GM12872 (cell line): ENCODE data around the gene ASCC1.

Experiments used
- CTCF ChIP-seq: IDR thresholded peaks from 3 replicates; pipeline ENCODE4 v1.5.1; 2011; ENCODE audit warnings: low read depth, mild to moderate bottlenecking, low read length, moderate library complexity; ENCODE audit not compliant: insufficient read depth

Gene ASCC1

GRCh38 chr10:72123616-72124015 is 92.5 kb downstream of the ASCC1 start:
- no peak for TF ChIP-seq CTCF

DNA sequence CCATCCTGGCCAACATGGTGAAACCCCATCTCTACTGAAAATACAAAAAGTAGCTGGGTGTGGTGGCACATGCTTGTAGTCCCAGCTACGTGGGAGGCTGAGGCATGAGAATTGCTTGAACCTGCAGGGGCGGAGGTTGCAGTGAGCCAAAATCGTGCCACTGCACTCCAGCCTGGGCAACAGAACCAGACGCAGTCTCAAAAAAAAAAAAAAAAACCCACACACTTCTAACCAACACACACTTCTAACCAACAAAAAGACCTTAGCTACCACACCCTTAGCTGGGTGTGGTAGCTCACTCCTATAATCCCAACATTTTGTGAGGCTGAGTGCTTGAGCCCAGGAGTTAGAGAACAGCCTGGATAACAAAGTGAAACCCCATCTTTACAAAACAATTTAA is 93.9 kb downstream of the ASCC1 start:
- no peak for TF ChIP-seq CTCF

DNA sequence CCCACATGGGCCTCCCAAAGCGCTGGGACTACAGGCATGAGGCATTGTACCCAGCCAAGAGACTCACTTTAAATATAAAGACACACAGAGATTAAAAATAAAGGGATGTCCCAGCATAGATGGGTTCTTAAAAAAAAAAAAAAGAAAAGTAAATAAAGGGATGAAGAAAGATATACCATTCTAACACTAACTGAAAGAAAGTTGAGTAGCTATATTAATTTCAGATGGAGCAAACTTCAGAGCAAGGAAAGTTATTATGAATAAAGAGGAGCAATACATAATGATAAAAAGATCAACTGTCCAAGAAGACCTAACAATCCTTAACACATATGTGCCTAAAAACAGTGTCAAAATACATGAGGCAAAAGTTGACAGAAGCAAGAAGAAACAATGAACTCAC is 94.7 kb downstream of the ASCC1 start:
- TF ChIP-seq CTCF, result no peak

DNA sequence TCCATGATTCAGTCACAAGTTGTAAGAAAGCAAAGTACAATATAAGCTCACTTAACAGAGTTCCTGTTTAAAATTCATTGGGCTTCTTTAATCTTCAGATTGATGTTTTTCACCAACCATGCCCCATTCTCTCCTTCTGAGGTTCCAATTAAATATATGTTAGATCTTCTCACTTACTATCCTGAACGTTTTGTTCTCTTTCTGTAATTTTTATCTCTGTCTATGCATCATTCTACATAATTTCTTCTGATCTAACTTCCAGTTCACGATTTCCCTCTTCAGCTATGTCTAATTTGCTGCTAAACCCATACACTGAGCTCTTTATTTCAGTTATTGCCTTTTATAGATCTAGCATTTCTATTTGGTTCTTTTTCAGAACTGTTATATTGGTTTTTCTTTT is 99.7 kb downstream of the ASCC1 start:
- TF ChIP-seq CTCF, result no peak

DNA sequence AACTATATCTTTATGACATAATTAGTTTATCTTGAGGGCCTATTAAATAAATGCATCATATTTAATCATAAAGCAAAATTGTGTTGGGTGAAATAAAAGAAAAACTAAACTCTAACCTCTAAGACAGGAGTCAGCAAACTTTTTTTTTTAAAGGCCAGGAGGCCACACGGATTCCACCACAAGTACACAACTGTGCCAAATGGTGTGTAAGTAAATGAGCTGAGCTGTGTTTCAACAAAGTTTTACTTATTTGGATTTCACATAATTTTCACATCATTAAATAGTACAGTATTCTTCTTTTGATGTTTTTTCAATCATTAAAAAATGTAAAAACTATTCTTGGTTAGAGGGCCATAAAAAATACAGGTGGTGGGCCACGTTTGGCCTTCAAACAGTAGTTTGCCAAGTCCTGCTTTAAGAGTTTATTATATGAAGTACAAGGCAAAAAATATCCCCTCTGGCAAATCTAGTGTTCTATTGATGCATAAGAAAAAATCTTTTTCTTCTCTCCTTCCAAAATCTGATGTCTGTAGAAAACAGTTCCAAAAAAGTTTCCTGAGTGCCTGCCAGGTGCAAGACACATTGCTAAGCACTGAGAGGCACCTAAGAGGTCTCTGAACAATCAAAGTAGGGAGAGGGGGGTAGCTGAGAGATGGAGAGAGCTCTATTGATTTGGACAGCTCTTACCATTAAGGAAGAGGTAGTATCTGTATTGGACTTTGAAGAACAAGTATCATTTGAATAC is 101.2 kb downstream of the ASCC1 start:
- no peak for TF ChIP-seq CTCF

GRCh38 chr10:72110673-72111401 is 105.2 kb downstream of the ASCC1 start:
- TF ChIP-seq CTCF, result no peak

DNA sequence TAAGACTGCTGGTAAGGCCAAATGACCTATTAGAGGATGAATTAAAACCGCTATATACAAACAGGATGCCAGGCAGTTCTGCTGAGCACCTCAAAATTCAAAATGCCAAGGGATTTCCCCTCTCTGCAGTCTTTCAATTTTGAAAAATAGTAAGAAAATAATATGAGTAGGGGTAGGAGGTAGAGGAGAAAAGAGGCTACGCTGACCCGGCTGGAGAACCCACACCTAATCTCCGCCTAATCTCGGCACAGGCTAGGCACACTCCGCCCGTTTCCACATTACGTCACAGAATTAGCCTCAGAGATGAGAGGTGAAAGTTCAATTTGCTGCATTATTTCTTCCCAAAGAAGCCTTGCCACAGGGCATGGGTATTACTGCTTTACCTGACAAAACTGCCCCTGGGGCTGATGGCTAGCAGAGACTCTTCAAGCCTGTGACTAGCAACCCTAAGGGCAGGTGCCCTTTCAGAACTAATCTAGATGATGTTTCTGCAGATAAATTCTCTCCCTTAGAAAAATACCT is 106.4 kb downstream of the ASCC1 start:
- TF ChIP-seq CTCF, result no peak
